Activated naive CD4-positive, alpha-beta T cell treated with Interleukin-2 at 50 U/mL for 16 hours (primary cell): ENCODE results near the gene RASD2.

Experiments used
- DNase-seq: peaks from one replicate; pipeline ENCODE4 v3.0.0-alpha.2; 2020

RASD2 gene

GRCh38 chr22:35587447-35587870 is 46.8 kb downstream of the RASD2 start:
- no peak for DNase-seq

GRCh38 chr22:35587896-35588295 is 47.3 kb downstream of the RASD2 start:
- no peak for DNase-seq

GRCh38 chr22:35589071-35589755 is 48.6 kb downstream of the RASD2 start:
- DNase-seq = no peak

GRCh38 chr22:35589756-35590093 is 49.1 kb downstream of the RASD2 start:
- DNase-seq = no peak

GRCh38 chr22:35590634-35591295 is 50.1 kb downstream of the RASD2 start:
- no peak for DNase-seq

- DNase-seq = no peak
These were observed 51.2 kb downstream of the RASD2 start for GRCh38 chr22:35591714-35592417.

- DNase-seq = no peak
These were observed 51.9 kb downstream of the RASD2 start for GRCh38 chr22:35592418-35592967.

GRCh38 chr22:35593071-35593890 is 52.6 kb downstream of the RASD2 start:
- no peak for DNase-seq

GRCh38 chr22:35593891-35594470 is 53.4 kb downstream of the RASD2 start:
- no peak for DNase-seq

GRCh38 chr22:35594686-35595085 is 54.1 kb downstream of the RASD2 start:
- no peak for DNase-seq

GRCh38 chr22:35596821-35597220 is 56.2 kb downstream of the RASD2 start:
- no peak for DNase-seq

- DNase-seq = no peak
These were observed 57.2 kb downstream of the RASD2 start for GRCh38 chr22:35597692-35598395.

GRCh38 chr22:35598396-35598710 is 57.7 kb downstream of the RASD2 start:
- DNase-seq = no peak

- DNase-seq = no peak
These were observed 58.7 kb downstream of the RASD2 start for GRCh38 chr22:35599364-35599763.

GRCh38 chr22:35600476-35600875 is 59.8 kb downstream of the RASD2 start:
- DNase-seq = no peak

GRCh38 chr22:35601013-35601580 is 60.5 kb downstream of the RASD2 start:
- no peak for DNase-seq

GRCh38 chr22:35601743-35602615 is 61.3 kb downstream of the RASD2 start:
- no peak for DNase-seq
